Cardiac septum (tissue), 1 donor: ENCODE results near the gene VRK3. TPM values are rescaled to one million over a fixed set of nuclear protein-coding genes. Genes with fewer than 3 reads are reported as not detected.

Experiments used
- DNase-seq: peaks from one replicate; pipeline ENCODE4 v3.0.0-alpha.2; 2020; ENCODE audit warnings: low spot score
- intact Hi-C: fragments of 100-400 bp; cut with DNase I; formaldehyde crosslinking; loops from one replicate; pipeline ENCODE4 v1.14.0; 2022
- total RNA-seq: library from RNA; stranded (reverse); fragmentation: NEBNext Ultra II Directional; extraction: Animal tissue kit (Norgen Biotek cat#: 25700); gene quantifications from one replicate; pipeline ENCODE4 v1.2.1, GENCODE V29; 2021
- donor health status: DM: no; HTN: no; CAD: no.

The VRK3 gene
- total RNA-seq, 1 donor from 2014 or later: 22.1 TPM

- intact Hi-C loops: no loop called here
- no peak for DNase-seq
Measured at GRCh38 chr19:49940482-49940791, 84.7 kb downstream of the VRK3 start.

DNA sequence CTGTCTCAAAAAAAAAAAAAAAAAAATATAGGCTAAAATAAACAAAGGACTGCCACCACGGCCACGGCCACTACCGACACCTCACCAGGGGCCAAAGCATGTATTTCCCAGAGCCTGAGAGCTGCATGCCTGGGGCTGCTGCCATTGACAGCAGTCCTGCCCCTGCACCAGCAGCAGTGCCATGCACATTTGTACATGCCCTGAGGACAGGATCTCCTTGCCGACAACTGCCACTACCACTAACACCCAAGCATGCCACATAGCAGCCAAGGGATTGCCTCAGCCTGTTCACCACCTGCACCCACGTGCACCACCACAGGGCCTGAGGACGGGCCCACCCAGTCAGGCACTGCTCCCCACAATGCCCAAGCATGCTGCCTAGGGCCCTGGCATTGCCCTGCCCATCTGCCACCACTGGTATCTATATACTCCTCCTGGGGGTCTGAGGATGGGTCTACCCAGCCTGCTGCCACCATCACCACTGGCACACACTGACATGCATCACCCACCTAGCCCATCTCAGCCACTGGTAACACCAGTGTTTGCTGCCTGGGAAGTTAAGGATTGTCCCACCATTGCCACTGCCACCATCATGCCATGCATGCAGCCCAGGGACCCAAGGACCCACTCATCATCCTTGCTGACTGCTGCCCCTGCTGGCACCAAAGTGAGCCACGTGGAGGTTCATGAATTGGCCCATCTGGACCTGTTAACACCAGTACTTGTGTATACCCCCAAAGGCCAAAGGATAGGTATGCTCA, 85.3 kb downstream of the VRK3 start:
- intact Hi-C loops: loop anchor here (10.0 kb wide), 1 partner anchor 195 kb away; no protein-coding TSS in a partner anchor
- no peak for DNase-seq

DNA sequence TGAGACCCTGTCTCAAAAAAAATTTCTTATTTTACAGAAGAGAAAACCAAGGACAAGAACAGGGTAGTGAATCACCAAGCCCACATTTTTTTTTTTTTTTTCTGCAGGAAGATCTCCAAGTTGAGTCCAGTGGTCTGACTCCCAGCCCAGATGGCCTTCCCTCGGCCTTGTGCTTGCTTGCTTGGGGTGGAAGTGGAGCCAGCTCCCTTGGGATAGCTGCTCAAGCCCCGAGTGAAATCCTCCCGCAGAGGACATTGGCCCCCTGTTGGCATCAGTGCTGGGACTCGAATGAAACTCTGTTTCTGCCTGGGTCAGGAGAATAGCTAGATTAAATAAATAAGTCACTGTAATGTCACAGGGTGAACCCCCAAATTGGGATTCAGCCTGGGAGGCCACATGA, 86.5 kb downstream of the VRK3 start:
- intact Hi-C loops: loop anchor here (10.0 kb wide), 1 partner anchor 196 kb away; no protein-coding TSS in a partner anchor
- DNase-seq: no peak

GRCh38 chr19:49937750-49938381, 87.3 kb downstream of the VRK3 start:
- DNase-seq: peak; percentile 91
- intact Hi-C loops: loop anchor here (2.0 to 10.0 kb wide), 2 partner anchors 45 to 197 kb away; no protein-coding TSS in a partner anchor

GRCh38 chr19:49936549-49936948, 88.6 kb downstream of the VRK3 start:
- intact Hi-C loops: loop anchor here (2.0 to 10.0 kb wide), 2 partner anchors 46 to 198 kb away; no protein-coding TSS in a partner anchor
- no peak for DNase-seq

DNA sequence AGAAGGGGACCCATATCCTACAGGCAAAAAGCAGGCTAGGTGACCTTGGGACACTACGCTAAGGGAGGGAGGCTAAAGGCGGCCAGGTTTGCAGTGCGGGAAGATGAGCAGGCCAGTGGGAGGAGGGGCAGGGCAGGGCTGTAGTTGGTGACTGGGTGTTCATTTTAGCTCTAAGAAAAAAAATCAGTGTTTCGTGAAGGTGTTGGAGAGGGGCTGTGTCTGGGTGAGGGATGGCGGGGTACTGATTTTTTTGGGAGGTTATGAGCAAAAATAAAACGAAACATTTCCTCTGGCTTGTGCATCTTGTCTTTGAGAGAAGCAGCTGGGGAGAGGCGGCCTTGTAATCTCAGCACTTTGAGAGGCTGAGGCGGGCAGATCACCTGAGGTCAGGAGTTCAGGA, 91.5 kb downstream of the VRK3 start:
- intact Hi-C loops: loop anchor here (10.0 kb wide), 1 partner anchor 201 kb away; no protein-coding TSS in a partner anchor
- no peak for DNase-seq

DNA sequence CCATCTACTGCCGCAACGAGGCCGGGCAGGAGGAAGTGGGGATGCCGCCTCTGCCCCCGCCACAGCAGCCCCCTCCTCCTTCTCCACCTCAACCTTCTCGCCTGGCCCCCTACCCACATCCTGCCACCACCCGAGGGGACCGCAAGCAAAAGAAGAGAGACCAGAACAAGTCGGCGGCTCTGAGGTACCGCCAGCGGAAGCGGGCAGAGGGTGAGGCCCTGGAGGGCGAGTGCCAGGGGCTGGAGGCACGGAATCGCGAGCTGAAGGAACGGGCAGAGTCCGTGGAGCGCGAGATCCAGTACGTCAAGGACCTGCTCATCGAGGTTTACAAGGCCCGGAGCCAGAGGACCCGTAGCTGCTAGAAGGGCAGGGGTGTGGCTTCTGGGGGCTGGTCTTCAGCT, 92.4 kb downstream of the VRK3 start:
- intact Hi-C loops: loop anchor here (10.0 kb wide), 1 partner anchor 202 kb away; no protein-coding TSS in a partner anchor
- DNase-seq: no peak

DNA sequence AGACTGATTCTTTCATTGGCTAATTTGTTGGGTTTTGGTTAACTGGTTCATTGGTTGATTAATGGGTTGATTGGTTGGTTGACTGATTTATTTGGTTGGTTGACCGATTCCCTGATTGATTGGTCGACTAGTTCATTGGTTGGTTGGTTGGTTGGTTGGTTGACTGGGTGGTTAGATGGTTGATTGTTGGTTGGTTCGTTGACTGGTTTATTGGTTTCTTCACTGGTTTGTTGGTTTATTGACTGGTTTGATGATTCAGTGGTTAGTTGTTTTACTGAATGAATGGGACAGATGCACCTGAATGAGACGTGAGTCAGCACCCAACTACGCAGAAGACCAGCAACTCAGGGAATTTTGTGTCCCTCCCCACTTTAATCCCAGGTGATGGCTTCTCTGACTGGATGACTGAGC, 93.1 kb downstream of the VRK3 start:
- intact Hi-C loops: loop anchor here (10.0 kb wide), 1 partner anchor 203 kb away; no protein-coding TSS in a partner anchor
- no peak for DNase-seq

GRCh38 chr19:49931293-49932040, 93.7 kb downstream of the VRK3 start:
- intact Hi-C loops: loop anchor here (10.0 kb wide), 1 partner anchor 203 kb away; no protein-coding TSS in a partner anchor
- DNase-seq: no peak

GRCh38 chr19:49930483-49931011, 94.6 kb downstream of the VRK3 start:
- intact Hi-C loops: loop anchor here (10.0 kb wide), 1 partner anchor 204 kb away; no protein-coding TSS in a partner anchor
- DNase-seq: no peak

DNA sequence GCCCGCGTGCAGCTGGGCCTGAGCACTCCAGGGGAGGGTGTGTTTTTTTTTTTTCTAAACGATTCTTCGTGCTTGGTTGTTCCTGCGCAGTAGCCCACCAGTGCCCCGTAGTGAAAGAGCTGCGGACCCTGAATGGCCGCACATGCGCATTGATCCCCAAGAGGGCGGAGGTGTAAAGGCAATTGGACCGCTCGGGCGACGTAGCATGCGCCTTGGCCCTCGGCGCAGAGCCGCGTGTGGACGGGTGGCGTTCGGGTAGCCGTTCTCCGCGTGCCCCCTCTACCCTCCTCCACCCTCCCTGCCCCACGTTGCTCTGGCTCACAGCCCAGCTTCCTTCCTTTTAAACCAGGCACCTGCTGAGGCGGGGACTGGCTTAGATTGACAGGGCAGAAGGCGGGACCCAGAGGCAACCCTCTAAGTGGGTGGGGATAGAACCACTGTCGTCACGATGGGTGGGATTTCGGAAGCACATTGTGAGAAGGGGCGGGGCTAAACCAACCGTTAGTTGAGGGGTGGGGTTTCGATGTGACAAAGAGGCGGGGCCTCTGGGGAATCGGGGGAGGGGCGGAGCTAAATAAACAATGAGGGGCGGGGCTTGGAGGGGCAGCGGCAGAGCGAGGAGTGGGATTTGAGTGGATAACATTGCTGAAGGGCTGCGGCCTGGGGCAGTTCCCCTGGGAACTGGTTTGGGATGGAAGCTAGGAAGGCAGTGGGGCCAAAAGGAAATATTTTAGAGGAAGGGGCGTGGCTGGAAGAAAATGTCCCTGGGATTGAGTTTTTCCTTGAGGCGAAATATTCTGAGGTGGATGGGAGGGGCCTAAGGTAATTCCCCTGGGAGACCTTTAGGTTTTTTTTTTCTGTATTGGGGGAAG, 95.3 kb downstream of the VRK3 start:
- intact Hi-C loops: loop anchor here (1.0 to 10.0 kb wide), 2 partner anchors 95 to 205 kb away; partner anchors contain the start of gene VRK3
- DNase-seq: peak; percentile 96

GRCh38 chr19:49929121-49929610, 96.0 kb downstream of the VRK3 start, which contains the start of the genes ATF5 and NUP62:
Gene ATF5 (plus strand): TSS chr19:49929205. CDS start chr19:49930851, 1,646 bp downstream.
Gene NUP62 (minus strand): TSS chr19:49929504. CDS start chr19:49909807, 19,697 bp downstream.
- intact Hi-C loops: loop anchor here (1.0 kb wide), 1 partner anchor 96 kb away; the partner anchor contains the start of gene VRK3
- DNase-seq: peak; percentile 93

GRCh38 chr19:49927526-49928264, 97.5 kb downstream of the VRK3 start:
- no peak for DNase-seq
- intact Hi-C loops: no loop called here

- intact Hi-C loops: no loop called here
- no peak for DNase-seq
Measured at GRCh38 chr19:49926515-49926914, 98.7 kb downstream of the VRK3 start.
